ENCODE data around the gene BSX.

GRCh38 chr11:123030517-123030916, 48.9 kb upstream of the BSX start:
- no peak for TF ChIP-seq CTCF (IDR thresholded peaks at IDR 0.05; ENCODE audit: poor library complexity)
- no peak for TF ChIP-seq EZH2 (IDR thresholded peaks at IDR 0.05; ENCODE audit: borderline replicate concordance)

Measured in hepatocyte (in vitro differentiated cells).